ENCODE data around the gene ARMC2.

GRCh38 chr6:109021870-109022269 is 173.6 kb downstream of the ARMC2 start:
- TF ChIP-seq, protein P1, sequence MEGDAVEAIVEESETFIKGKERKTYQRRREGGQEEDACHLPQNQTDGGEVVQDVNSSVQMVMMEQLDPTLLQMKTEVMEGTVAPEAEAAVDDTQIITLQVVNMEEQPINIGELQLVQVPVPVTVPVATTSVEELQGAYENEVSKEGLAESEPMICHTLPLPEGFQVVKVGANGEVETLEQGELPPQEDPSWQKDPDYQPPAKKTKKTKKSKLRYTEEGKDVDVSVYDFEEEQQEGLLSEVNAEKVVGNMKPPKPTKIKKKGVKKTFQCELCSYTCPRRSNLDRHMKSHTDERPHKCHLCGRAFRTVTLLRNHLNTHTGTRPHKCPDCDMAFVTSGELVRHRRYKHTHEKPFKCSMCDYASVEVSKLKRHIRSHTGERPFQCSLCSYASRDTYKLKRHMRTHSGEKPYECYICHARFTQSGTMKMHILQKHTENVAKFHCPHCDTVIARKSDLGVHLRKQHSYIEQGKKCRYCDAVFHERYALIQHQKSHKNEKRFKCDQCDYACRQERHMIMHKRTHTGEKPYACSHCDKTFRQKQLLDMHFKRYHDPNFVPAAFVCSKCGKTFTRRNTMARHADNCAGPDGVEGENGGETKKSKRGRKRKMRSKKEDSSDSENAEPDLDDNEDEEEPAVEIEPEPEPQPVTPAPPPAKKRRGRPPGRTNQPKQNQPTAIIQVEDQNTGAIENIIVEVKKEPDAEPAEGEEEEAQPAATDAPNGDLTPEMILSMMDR (IDR thresholded peaks at IDR 0.05): no peak
- no peak for TF ChIP-seq POLR2A (IDR thresholded peaks at IDR 0.05)
